Measurements from ENCODE around the gene C12orf54. TPM values are rescaled to one million over a fixed set of nuclear protein-coding genes. Genes with fewer than 3 reads are reported as not detected.
"Not testable (repeated sequence)": the region's sequence is repeated elsewhere in the genome, so short reads cannot be mapped to it uniquely, and the experiment has no call there.

Gene C12orf54
- total RNA-seq, 3 donors from 2014 or later (not counting 1 experiment from before 2014, with no cell fraction given), result not detected

DNA sequence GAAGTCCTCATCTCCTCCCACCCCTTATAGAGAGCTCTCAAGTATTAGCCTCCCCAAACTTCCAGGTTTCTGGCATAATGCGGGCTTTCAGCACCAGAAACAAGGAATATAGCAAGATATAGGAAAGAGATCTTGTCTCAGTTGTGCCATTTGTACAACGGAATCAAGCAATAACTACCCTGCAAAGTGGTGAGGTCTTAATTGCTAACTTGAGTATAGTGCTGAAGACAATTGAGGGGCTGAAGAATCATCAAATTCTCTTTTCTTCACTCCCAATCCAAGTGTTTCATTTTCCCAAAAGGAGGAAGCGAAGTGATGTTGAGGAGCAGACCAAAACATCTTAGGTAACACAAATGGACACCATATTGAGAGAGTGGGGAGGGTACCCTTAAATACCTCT lies 36.8 kb upstream of the C12orf54 start:
- ATAC-seq, result no peak
- Mint-ChIP-seq H3K36me3 (peaks cover 10% of the 10 kb centered on the region), H3K9me3 (peaks cover 2 to 6% of the 10 kb centered on the region in 2 donors), H3K27me3 (ENCODE audit: low read depth in 2 of 2) (peaks cover 17 to 36% of the 10 kb centered on the region in 2 donors), H3K4me3 (no peak overlapping the region), H3K27ac (no peak overlapping the region), H3K4me1 (no peaks in the 10 kb centered on the region)
- Histone ChIP-seq H3K4me3 (ENCODE audit: low read length) (no peak overlapping the region), H3K27me3 (ENCODE audit: control insufficient read depth, insufficient read depth, low read length) (peaks cover 2% of the 10 kb centered on the region), H3K9me3 (ENCODE audit: control insufficient read depth, insufficient read depth, low read length) (no peaks in the 10 kb centered on the region), H3K27ac (ENCODE audit: low read length) (no peak overlapping the region), H3K4me1 (ENCODE audit: control insufficient read depth, insufficient read depth, low read length) (no peaks in the 10 kb centered on the region), H3K36me3 (ENCODE audit: control insufficient read depth, insufficient read depth, low read length) (no peaks in the 10 kb centered on the region)
- DNase-seq, result no peak
- TF ChIP-seq, protein P1, sequence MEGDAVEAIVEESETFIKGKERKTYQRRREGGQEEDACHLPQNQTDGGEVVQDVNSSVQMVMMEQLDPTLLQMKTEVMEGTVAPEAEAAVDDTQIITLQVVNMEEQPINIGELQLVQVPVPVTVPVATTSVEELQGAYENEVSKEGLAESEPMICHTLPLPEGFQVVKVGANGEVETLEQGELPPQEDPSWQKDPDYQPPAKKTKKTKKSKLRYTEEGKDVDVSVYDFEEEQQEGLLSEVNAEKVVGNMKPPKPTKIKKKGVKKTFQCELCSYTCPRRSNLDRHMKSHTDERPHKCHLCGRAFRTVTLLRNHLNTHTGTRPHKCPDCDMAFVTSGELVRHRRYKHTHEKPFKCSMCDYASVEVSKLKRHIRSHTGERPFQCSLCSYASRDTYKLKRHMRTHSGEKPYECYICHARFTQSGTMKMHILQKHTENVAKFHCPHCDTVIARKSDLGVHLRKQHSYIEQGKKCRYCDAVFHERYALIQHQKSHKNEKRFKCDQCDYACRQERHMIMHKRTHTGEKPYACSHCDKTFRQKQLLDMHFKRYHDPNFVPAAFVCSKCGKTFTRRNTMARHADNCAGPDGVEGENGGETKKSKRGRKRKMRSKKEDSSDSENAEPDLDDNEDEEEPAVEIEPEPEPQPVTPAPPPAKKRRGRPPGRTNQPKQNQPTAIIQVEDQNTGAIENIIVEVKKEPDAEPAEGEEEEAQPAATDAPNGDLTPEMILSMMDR (IDR thresholded peaks at IDR 0.05), result no peak
- 67% methylated on average over 2 of the region's 3 CpGs for WGBS (ENCODE audit: insufficient coverage)
- intact Hi-C loops (cut with micrococcal nuclease), result no loop called here

DNA sequence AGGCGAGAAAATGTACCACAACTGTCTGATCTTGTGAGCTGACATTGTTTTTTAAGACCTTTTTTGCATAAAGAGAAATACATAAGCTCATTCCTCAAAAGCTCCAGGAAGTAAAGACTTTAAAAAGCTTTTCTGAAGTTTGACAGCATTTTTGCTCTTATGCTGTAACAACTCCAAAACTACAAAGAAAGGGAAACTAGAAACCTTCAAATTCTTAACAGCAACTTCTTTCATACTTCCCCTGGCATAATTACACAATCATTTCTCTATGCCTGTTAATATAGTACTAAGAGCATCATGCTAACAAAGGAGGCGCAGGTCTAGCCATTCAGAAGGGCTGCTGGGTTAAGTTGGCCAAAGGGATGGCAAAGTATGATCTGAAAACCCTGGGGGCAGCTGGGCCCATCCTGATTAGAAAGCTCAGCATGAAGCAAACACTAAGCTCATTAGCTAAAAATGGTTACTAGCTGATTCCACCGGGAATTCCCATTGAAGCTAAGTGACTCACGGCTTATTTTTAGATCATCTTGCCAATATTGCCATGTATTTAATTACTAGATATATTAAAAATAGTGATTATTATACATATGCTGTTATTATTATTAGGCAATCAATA lies 36.0 kb upstream of the C12orf54 start:
- H3K4me3 Mint-ChIP-seq, result no peak overlapping the region
- intact Hi-C loops (cut with micrococcal nuclease), result no loop called here
- no peaks in the 10 kb centered on the region for H3K4me1 Mint-ChIP-seq
- ATAC-seq, result no peak
- TF ChIP-seq, protein P1 (IDR thresholded peaks at IDR 0.05), result no peak
- Histone ChIP-seq H3K36me3 (ENCODE audit: control insufficient read depth, insufficient read depth, low read length) (no peaks in the 10 kb centered on the region), H3K4me3 (ENCODE audit: low read length) (no peak overlapping the region), H3K9me3 (ENCODE audit: control insufficient read depth, insufficient read depth, low read length) (no peaks in the 10 kb centered on the region), H3K4me1 (ENCODE audit: control insufficient read depth, insufficient read depth, low read length) (no peaks in the 10 kb centered on the region), H3K27me3 (ENCODE audit: control insufficient read depth, insufficient read depth, low read length) (peaks cover 2% of the 10 kb centered on the region), H3K27ac (ENCODE audit: low read length) (no peak overlapping the region)
- no peak for DNase-seq
- H3K27ac Mint-ChIP-seq, result no peak overlapping the region
- peaks cover 17 to 40% of the 10 kb centered on the region in 2 donors for H3K27me3 Mint-ChIP-seq (ENCODE audit: low read depth in 2 of 2)
- H3K9me3 Mint-ChIP-seq, result peaks cover 2 to 6% of the 10 kb centered on the region in 2 donors
- 67% methylated on average over 3 of the region's 4 CpGs for WGBS (ENCODE audit: insufficient coverage)
- peaks cover 10% of the 10 kb centered on the region for H3K36me3 Mint-ChIP-seq

DNA sequence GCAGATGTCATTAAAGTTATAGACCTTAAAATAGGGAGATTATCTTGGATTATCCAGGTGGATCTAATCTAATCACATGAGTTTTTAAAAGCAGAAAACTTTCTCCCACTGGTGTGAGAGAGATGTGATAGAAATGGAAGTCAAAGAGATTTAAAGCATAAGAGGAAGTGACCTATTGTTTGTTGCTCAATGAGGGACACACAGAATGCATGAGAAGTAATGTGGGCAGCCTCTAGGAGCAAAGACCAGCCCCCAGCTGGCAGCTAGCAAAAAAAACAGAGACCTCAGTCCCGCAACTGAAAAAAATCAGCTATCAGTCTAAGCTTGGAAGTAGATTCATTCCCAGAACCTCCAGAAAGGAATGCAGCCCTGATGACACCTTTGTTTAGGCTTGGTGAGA lies 34.5 kb upstream of the C12orf54 start:
- Mint-ChIP-seq H3K4me1 (no peaks in the 10 kb centered on the region), H3K27me3 (ENCODE audit: low read depth in 2 of 2) (peaks cover 17 to 31% of the 10 kb centered on the region in 2 donors), H3K27ac (no peak overlapping the region), H3K9me3 (peaks cover 2 to 6% of the 10 kb centered on the region in 2 donors), H3K4me3 (no peak overlapping the region), H3K36me3 (peaks cover 10% of the 10 kb centered on the region)
- WGBS (ENCODE audit: insufficient coverage), result 100% methylated on average over 1 of the region's 1 CpG
- intact Hi-C loops (cut with micrococcal nuclease), result no loop called here
- ATAC-seq, result no peak
- H3K4me3 ChIP-seq (ENCODE audit: low read length), result no peak overlapping the region
- no peaks in the 10 kb centered on the region for H3K9me3 ChIP-seq (ENCODE audit: control insufficient read depth, insufficient read depth, low read length)
- no peaks in the 10 kb centered on the region for H3K36me3 ChIP-seq (ENCODE audit: control insufficient read depth, insufficient read depth, low read length)
- DNase-seq, result no peak
- TF ChIP-seq, protein P1 (IDR thresholded peaks at IDR 0.05), result no peak
- H3K27me3 ChIP-seq (ENCODE audit: control insufficient read depth, insufficient read depth, low read length), result peaks cover 2% of the 10 kb centered on the region
- no peaks in the 10 kb centered on the region for H3K4me1 ChIP-seq (ENCODE audit: control insufficient read depth, insufficient read depth, low read length)
- H3K27ac ChIP-seq (ENCODE audit: low read length), result no peak overlapping the region

DNA sequence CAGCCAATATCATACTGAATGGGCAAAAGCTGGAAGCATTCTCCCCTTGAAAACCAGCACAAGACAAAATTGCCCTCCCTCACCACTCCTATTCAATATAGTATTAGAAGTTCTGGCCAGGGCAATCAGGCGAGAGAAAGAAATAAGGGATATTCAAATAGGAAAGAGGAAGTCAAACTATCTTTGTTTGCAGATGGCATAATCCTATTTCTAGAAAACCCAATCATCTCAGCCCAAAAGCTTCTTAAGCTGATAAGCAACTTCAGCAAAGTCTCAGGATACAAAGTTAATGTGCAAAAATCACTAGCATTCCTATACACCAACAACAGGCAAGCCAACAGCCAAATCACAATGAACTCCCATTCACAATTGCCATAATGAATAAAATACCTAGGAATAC lies 30.9 kb upstream of the C12orf54 start:
- Mint-ChIP-seq H3K4me1 (no peaks in the 10 kb centered on the region), H3K9me3 (peaks cover 2 to 6% of the 10 kb centered on the region in 2 donors), H3K4me3 (no peak overlapping the region), H3K36me3 (peaks cover 10% of the 10 kb centered on the region), H3K27ac (no peak overlapping the region), H3K27me3 (ENCODE audit: low read depth in 2 of 2) (peaks cover 8 to 22% of the 10 kb centered on the region in 2 donors)
- Histone ChIP-seq H3K36me3 (ENCODE audit: control insufficient read depth, insufficient read depth, low read length) (no peaks in the 10 kb centered on the region), H3K9me3 (ENCODE audit: control insufficient read depth, insufficient read depth, low read length) (no peaks in the 10 kb centered on the region), H3K4me1 (ENCODE audit: control insufficient read depth, insufficient read depth, low read length) (no peaks in the 10 kb centered on the region), H3K4me3 (ENCODE audit: low read length) (no peak overlapping the region), H3K27ac (ENCODE audit: low read length) (no peak overlapping the region), H3K27me3 (ENCODE audit: control insufficient read depth, insufficient read depth, low read length) (peaks cover 2% of the 10 kb centered on the region)
- intact Hi-C loops (cut with micrococcal nuclease), result loop anchor here (10.0 kb wide), 1 partner anchor 267 kb away; the partner anchor contains the start of gene CCDC184
- no peak for ATAC-seq
- WGBS (ENCODE audit: insufficient coverage), result no CpG with 5 or more reads among the region's 1 CpG
- DNase-seq, result no peak
- TF ChIP-seq, protein P1 (IDR thresholded peaks at IDR 0.05), result no peak

DNA sequence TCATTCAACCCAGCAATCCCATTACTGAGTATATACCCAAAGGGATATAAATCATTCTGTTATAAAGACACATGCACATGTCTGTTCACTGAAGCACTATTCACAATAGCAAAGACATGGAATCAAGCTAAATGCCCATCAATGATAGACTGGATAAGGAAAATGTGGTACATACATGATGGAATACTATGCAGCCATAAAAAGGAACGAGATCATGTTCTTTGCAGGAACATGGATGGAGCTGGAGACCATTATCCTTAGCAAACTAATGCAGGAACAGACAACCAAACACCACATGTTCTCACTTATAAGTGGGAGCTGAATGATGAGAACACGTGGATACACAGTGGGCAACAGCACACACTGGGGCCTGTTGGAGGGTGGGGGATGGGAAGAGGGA lies 29.3 kb upstream of the C12orf54 start:
- 84% methylated on average over 2 of the region's 2 CpGs for WGBS (ENCODE audit: insufficient coverage)

More for the DNA sequence above, 29.3 kb upstream of the C12orf54 start:
- H3K4me3 Mint-ChIP-seq; H3K27ac Mint-ChIP-seq; H3K4me1 Mint-ChIP-seq; H3K27ac ChIP-seq (ENCODE audit: low read length); H3K4me1 ChIP-seq (ENCODE audit: control insufficient read depth, insufficient read depth, low read length); H3K9me3 ChIP-seq (ENCODE audit: control insufficient read depth, insufficient read depth, low read length); H3K27me3 ChIP-seq (ENCODE audit: control insufficient read depth, insufficient read depth, low read length); H3K36me3 ChIP-seq (ENCODE audit: control insufficient read depth, insufficient read depth, low read length); ATAC-seq; DNase-seq; H3K4me3 ChIP-seq (ENCODE audit: low read length); H3K9me3 Mint-ChIP-seq: not testable (repeated sequence)
- intact Hi-C loops (cut with micrococcal nuclease), result loop anchor here (10.0 kb wide), 1 partner anchor 268 kb away; the partner anchor contains the start of gene CCDC184
- peaks cover 10% of the 10 kb centered on the region for H3K36me3 Mint-ChIP-seq
- H3K27me3 Mint-ChIP-seq (ENCODE audit: low read depth in 2 of 2), result peaks cover 8 to 14% of the 10 kb centered on the region in 2 donors

Data from natural killer cell (primary cell).